IMR-90 (cell line): ENCODE data around the gene MRTFA. TPM values are rescaled to one million over a fixed set of nuclear protein-coding genes. Genes with fewer than 3 reads are reported as not detected.

Experiments used
- ATAC-seq: fragments of 200-7000 bp; cut with Tn5 transposase; 2 replicates; pipeline ENCODE4 v1.9.1; 2020; ENCODE audit warnings: low read depth, mild to moderate bottlenecking, moderate library complexity
- BruUV-seq: library from RNA; stranded (reverse); fragments of 400-500 nt; replicated peaks from 2 replicates; lab custom pipeline; 2021; lab: Mats Ljungman, UMichigan
- CTCF ChIA-PET: fragments of 300-600 bp; formaldehyde crosslinking; extraction: SDS; loops from one replicate; lab custom pipeline; 2021; ENCODE audit warnings: antibody characterized with exemption; lab: Yijun Ruan, JAX
- POLR2A ChIA-PET: fragments of 300-600 bp; sonication (Branson Sonifier 250); formaldehyde crosslinking; loops from one replicate; lab custom pipeline; 2022; ENCODE audit warnings: antibody characterized with exemption; ENCODE audit not compliant: unreplicated experiment; lab: Charles Lee
- DNase-seq: peaks from one replicate; pipeline ENCODE4 v3.0.0; 2013
- H2AFZ ChIP-seq: replicated peaks from 2 replicates; pipeline ENCODE3; 2013; ENCODE audit warnings: low read length, mild to moderate bottlenecking; ENCODE audit not compliant: poor library complexity
- H2AK5ac ChIP-seq: 2 replicates; pipeline ENCODE4 v1.6.1; 2013; ENCODE audit warnings: low read depth, low read length, inconsistent platforms
- H2AK9ac ChIP-seq: replicated peaks from 2 replicates; pipeline ENCODE3; 2013; ENCODE audit warnings: mild to moderate bottlenecking, low read depth, low read length, moderate library complexity; ENCODE audit not compliant: poor library complexity
- H2BK120ac ChIP-seq: 2 replicates; pipeline ENCODE4 v1.6.1; 2013; ENCODE audit warnings: low read depth, low read length, inconsistent platforms
- H2BK15ac ChIP-seq: 3 replicates; pipeline ENCODE4 v1.6.1; 2013; ENCODE audit warnings: low read depth, low read length, inconsistent platforms
- H2BK20ac ChIP-seq: 2 replicates; pipeline ENCODE4 v1.6.1; 2013; ENCODE audit warnings: low read depth, mild to moderate bottlenecking, inconsistent platforms, low read length, moderate library complexity
- H2BK5ac ChIP-seq: 2 replicates; pipeline ENCODE4 v1.6.1; 2013; ENCODE audit warnings: mild to moderate bottlenecking, low read depth, low read length, inconsistent platforms; ENCODE audit not compliant: poor library complexity, severe bottlenecking
- H3K14ac ChIP-seq: replicated peaks from 2 replicates; pipeline ENCODE4 v1.6.1; 2013; ENCODE audit warnings: low read depth, low read length, inconsistent platforms
- H3K18ac ChIP-seq: 2 replicates; pipeline ENCODE4 v1.6.1; 2013; ENCODE audit warnings: low read depth, low read length, control low read depth
- H3K23ac ChIP-seq: 2 replicates; pipeline ENCODE4 v1.6.1; 2013; ENCODE audit warnings: low read depth, low read length, inconsistent platforms
- H3K27ac ChIP-seq: 2 replicates; pipeline ENCODE4 v1.5.1; 2013; ENCODE audit warnings: mild to moderate bottlenecking, control low read depth, low read length; ENCODE audit not compliant: insufficient read depth
- H3K27me3 ChIP-seq: 2 replicates; pipeline ENCODE4 v1.6.1; 2013; ENCODE audit warnings: low read length; ENCODE audit not compliant: control insufficient read depth, insufficient read depth
- H3K36me3 ChIP-seq: 2 replicates; pipeline ENCODE4 v1.6.1; 2013; ENCODE audit warnings: low read length, mixed read lengths; ENCODE audit not compliant: control insufficient read depth, insufficient read depth
- H3K4ac ChIP-seq: 2 replicates; pipeline ENCODE4 v1.6.1; 2013; ENCODE audit warnings: low read depth, low read length, inconsistent platforms
- H3K4me1 ChIP-seq: 2 replicates; pipeline ENCODE4 v1.6.1; 2013; ENCODE audit warnings: low read length, mixed read lengths; ENCODE audit not compliant: control insufficient read depth, insufficient read depth
- H3K4me2 ChIP-seq: 2 replicates; pipeline ENCODE4 v1.6.1; 2013; ENCODE audit warnings: low read depth, mild to moderate bottlenecking, control low read depth, low read length, moderate library complexity
- H3K4me3 ChIP-seq: 2 replicates; pipeline ENCODE4 v1.5.1; 2013; ENCODE audit warnings: low read depth, mild to moderate bottlenecking, control low read depth, low read length, moderate library complexity; ENCODE audit not compliant: insufficient read depth
- H3K56ac ChIP-seq: 2 replicates; pipeline ENCODE4 v1.6.1; 2013; ENCODE audit warnings: low read length, inconsistent platforms; ENCODE audit not compliant: insufficient read depth; ENCODE audit errors: extremely low read depth
- H3K79me1 ChIP-seq, 2 experiments: 2 replicates each; pipeline ENCODE4 v1.6.1; 2013; ENCODE audit warnings: low read length in 2 of 2, inconsistent platforms in 1 of 2, low read depth in 1 of 2
- H3K9ac ChIP-seq: 2 replicates; pipeline ENCODE4 v1.6.1; 2013; ENCODE audit warnings: low read depth, low read length, control low read depth
- H3K9me1 ChIP-seq: 2 replicates; pipeline ENCODE4 v1.6.1; 2013; ENCODE audit warnings: low read length, inconsistent platforms; ENCODE audit not compliant: insufficient read depth
- H3K9me3 ChIP-seq: 2 replicates; pipeline ENCODE4 v1.6.1; 2013; ENCODE audit warnings: low read length; ENCODE audit not compliant: control insufficient read depth, insufficient read depth
- H4K20me1 ChIP-seq: 2 replicates; pipeline ENCODE4 v1.6.1; 2013; ENCODE audit warnings: low read length, inconsistent platforms; ENCODE audit not compliant: insufficient read depth
- H4K5ac ChIP-seq: 2 replicates; pipeline ENCODE4 v1.6.1; 2013; ENCODE audit warnings: mild to moderate bottlenecking, low read depth, low read length, control low read depth
- H4K8ac ChIP-seq, 2 experiments: 2 replicates each; pipeline ENCODE4 v1.6.1; 2013; ENCODE audit warnings: low read depth in 2 of 2, low read length in 2 of 2, control low read depth in 1 of 2, inconsistent platforms in 1 of 2
- H4K91ac ChIP-seq: 2 replicates; pipeline ENCODE4 v1.6.1; 2013; ENCODE audit warnings: low read depth, low read length, inconsistent platforms; ENCODE audit not compliant: insufficient read depth
- BHLHE40 ChIP-seq: fragments of 150-350 bp; IDR thresholded peaks from 2 replicates; pipeline ENCODE4 v1.6.1; 2016; ENCODE audit warnings: mild to moderate bottlenecking, low read depth, low read length
- CEBPB ChIP-seq: IDR thresholded peaks from 2 replicates; pipeline ENCODE4 v1.6.1; 2012; ENCODE audit warnings: low read depth, low read length, improper control_type of control experiment
- CHD1 ChIP-seq: IDR thresholded peaks from 2 replicates; pipeline ENCODE4 v1.6.1; 2012; ENCODE audit warnings: low read depth, low read length, improper control_type of control experiment
- FOS ChIP-seq: fragments of 150-350 bp; IDR thresholded peaks from 2 replicates; pipeline ENCODE4 v1.6.1; 2016; ENCODE audit warnings: low read depth, low read length
- MAFK ChIP-seq: IDR thresholded peaks from 2 replicates; pipeline ENCODE4 v1.6.1; 2012; ENCODE audit warnings: low read depth, low read length, improper control_type of control experiment
- NFE2L2 ChIP-seq: fragments of 150-350 bp; IDR thresholded peaks from 2 replicates; pipeline ENCODE4 v1.6.1; 2016; ENCODE audit warnings: low read depth, mild to moderate bottlenecking, low read length
- POLR2A ChIP-seq: IDR thresholded peaks from 2 replicates; pipeline ENCODE4 v1.6.1; 2012; ENCODE audit warnings: mild to moderate bottlenecking, low read depth, low read length
- RAD21 ChIP-seq: IDR thresholded peaks from 2 replicates; pipeline ENCODE4 v1.6.1; 2012; ENCODE audit warnings: low read length, improper control_type of control experiment
- RCOR1 ChIP-seq: IDR thresholded peaks from 2 replicates; pipeline ENCODE4 v1.6.1; 2012; ENCODE audit warnings: mild to moderate bottlenecking, low read length, improper control_type of control experiment; ENCODE audit not compliant: insufficient replicate concordance
- RFX5 ChIP-seq: IDR thresholded peaks from 2 replicates; pipeline ENCODE4 v1.8.0; 2012; ENCODE audit warnings: low read depth, mild to moderate bottlenecking, low read length, moderate library complexity
- SMC3 ChIP-seq: fragments of 150-350 bp; IDR thresholded peaks from 2 replicates; pipeline ENCODE4 v1.6.1; 2016; ENCODE audit warnings: low read depth, mild to moderate bottlenecking, antibody characterized with exemption, low read length, moderate library complexity
- WGBS, 2 experiments: methylation state at CpG; one replicate each; pipeline versions ENCODE4 v1.1.5 to v1.1.7; 2013; ENCODE audit warnings: missing lambda C conversion rate in 2 of 2; ENCODE audit not compliant: insufficient read length in 1 of 2; ENCODE audit errors: extremely low coverage in 2 of 2; 5-methylcytosine and 5-hydroxymethylcytosine counted together
- dilution Hi-C: fragments of 300-500 bp; cut with HindIII; formaldehyde crosslinking; loops from one replicate; pipeline ENCODE4 v1.14.3; 2018; ENCODE audit warnings: low sequenced_read_pairs; ENCODE audit not compliant: unreplicated experiment
- in situ Hi-C: fragments of 300-500 bp; cut with MboI; formaldehyde crosslinking; loops from 3 replicates; pipeline ENCODE4 v1.14.3; 2019; ENCODE audit warnings: low sequenced_read_pairs, inconsistent platforms, mixed read lengths
- intact Hi-C: fragments of 100-400 bp; cut with micrococcal nuclease; formaldehyde crosslinking; loops from 2 replicates; pipeline ENCODE4 v1.10.0; 2022
- polyA plus RNA-seq, 3 experiments: library from polyadenylated mRNA; depleted of rRNA; stranded (reverse); fragments of >200 nt; gene quantifications; 2 replicates each; pipeline ENCODE4 v1.2.3, GENCODE V29; 2012; ENCODE audit warnings: low replicate concordance in 1 of 3
- total RNA-seq: library from RNA; depleted of rRNA; stranded (reverse); fragments of >200 nt; gene quantifications from 2 replicates; pipeline ENCODE4 v1.2.3, GENCODE V29; 2012
- TF ChIP-seq, protein P1 (sequence below): fragments of 150-350 bp; IDR thresholded peaks from 2 replicates; pipeline ENCODE4 v1.6.1; 2016; ENCODE audit warnings: low read depth, mild to moderate bottlenecking, low read length, moderate library complexity, borderline replicate concordance
- TF ChIP-seq, protein P2 (sequence below): fragments of 150-350 bp; IDR thresholded peaks from 2 replicates; pipeline ENCODE4 v1.6.1; 2017; ENCODE audit warnings: mild to moderate bottlenecking, antibody characterized with exemption, low read length, low read depth

MRTFA gene
- total and polyA plus RNA-seq, 2 of the 4 experiments (the other 2 are of a cell fraction), result 12.5 to 17.2 TPM

DNA sequence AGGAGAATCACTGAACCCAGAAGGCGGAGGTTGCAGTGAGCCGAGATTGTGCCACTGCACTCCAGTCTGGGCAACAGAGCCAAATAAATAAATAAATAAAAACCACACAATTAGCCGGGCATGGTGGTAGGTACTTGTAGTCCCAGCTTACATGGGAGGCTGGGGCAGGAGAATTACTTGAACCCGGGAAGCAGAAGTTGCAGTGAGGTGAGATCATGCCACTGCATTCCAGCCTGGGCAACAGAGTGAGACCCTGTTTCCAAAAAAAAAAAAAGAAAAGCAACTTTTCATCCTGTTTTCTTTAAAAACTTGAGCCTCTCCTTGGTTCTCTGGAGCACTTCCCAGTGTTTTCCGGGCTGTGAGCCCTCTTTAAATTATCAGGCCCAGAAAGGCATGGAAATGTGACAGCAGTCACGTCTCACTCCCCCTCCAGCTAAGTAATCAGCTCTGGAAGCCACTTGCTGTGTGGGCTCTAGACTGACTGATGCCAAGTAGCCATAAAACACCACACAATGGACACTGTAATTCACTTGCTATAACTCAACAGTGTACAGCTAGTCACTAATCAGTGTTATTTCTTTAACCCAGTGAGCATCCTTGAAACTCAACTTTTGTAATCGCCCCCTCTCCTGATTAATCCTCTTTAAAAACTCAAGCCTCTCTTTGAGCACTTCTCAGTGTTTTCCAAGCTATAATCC is 29.8 kb upstream of the MRTFA start:
- no peaks in the 10 kb centered on the region for H3K9me3 ChIP-seq
- no peaks in the 10 kb centered on the region for H3K79me1 ChIP-seq
- peak overlapping the region; percentile 7 to 40; a peak in 2 of 4 replicates for H4K8ac ChIP-seq
- peaks cover 4% of the 10 kb centered on the region; the same call in 1 of the 2 replicates for H3K9me1 ChIP-seq
- H3K56ac ChIP-seq, result no peak overlapping the region
- no peak overlapping the region; the same call in 1 of the 2 replicates for H3K9ac ChIP-seq
- BruUV-seq, result no TSS peak
- peak overlapping the region; percentile 45; the same call in 1 of the 2 replicates for H3K27ac ChIP-seq
- POLR2A ChIA-PET, result no interaction called here
- H3K23ac ChIP-seq, result no peak overlapping the region
- DNase-seq (peak; percentile 53), ATAC-seq (no peak)
- dilution Hi-C loops, result no loop called here
- H2AK9ac ChIP-seq, result no peak overlapping the region
- H4K20me1 ChIP-seq, result no peaks in the 10 kb centered on the region
- in situ Hi-C loops, result no loop called here
- peaks cover 17% of the 10 kb centered on the region for H3K4me1 ChIP-seq
- no peak overlapping the region for H3K4me3 ChIP-seq
- H2BK5ac ChIP-seq, result peak overlapping the region; percentile 53
- peak overlapping the region; percentile 57 for H3K18ac ChIP-seq
- H2BK120ac ChIP-seq, result no peak overlapping the region
- 43% methylated on average over 1 of the region's 7 CpGs; no CpG with 5 or more reads in 1 of the 2 experiments for WGBS, 2 experiments
- no peaks in the 10 kb centered on the region for H3K27me3 ChIP-seq
- H4K5ac ChIP-seq, result peak overlapping the region; percentile 46; the same call in 1 of the 2 replicates
- no peak overlapping the region for H2AK5ac ChIP-seq
- H2BK15ac ChIP-seq, result peak overlapping the region; percentile 26; the same call in 1 of the 3 replicates
- H3K4me2 ChIP-seq, result no peak overlapping the region
- H3K36me3 ChIP-seq, result no peaks in the 10 kb centered on the region
- H3K4ac ChIP-seq, result no peak overlapping the region
- no peak for TF ChIP-seq RAD21
- TF ChIP-seq RCOR1, result no peak
- TF ChIP-seq MAFK, result no peak
- TF ChIP-seq RFX5, result no peak
- no peak for TF ChIP-seq SMC3
- TF ChIP-seq, protein P1, sequence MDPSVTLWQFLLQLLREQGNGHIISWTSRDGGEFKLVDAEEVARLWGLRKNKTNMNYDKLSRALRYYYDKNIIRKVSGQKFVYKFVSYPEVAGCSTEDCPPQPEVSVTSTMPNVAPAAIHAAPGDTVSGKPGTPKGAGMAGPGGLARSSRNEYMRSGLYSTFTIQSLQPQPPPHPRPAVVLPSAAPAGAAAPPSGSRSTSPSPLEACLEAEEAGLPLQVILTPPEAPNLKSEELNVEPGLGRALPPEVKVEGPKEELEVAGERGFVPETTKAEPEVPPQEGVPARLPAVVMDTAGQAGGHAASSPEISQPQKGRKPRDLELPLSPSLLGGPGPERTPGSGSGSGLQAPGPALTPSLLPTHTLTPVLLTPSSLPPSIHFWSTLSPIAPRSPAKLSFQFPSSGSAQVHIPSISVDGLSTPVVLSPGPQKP, result no peak
- no peak for TF ChIP-seq CEBPB
- no peak for TF ChIP-seq POLR2A
- no peak for TF ChIP-seq BHLHE40
- TF ChIP-seq, protein P2, sequence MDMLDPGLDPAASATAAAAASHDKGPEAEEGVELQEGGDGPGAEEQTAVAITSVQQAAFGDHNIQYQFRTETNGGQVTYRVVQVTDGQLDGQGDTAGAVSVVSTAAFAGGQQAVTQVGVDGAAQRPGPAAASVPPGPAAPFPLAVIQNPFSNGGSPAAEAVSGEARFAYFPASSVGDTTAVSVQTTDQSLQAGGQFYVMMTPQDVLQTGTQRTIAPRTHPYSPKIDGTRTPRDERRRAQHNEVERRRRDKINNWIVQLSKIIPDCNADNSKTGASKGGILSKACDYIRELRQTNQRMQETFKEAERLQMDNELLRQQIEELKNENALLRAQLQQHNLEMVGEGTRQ, result no peak
- TF ChIP-seq CHD1, result no peak
- TF ChIP-seq FOS, result no peak
- no peak for TF ChIP-seq NFE2L2
- no peak overlapping the region for H2BK20ac ChIP-seq
- CTCF ChIA-PET, result no interaction called here
- no peak overlapping the region for H3K14ac ChIP-seq
- intact Hi-C loops, result no loop called here
- no peak overlapping the region for H2AFZ ChIP-seq
- H4K91ac ChIP-seq, result no peak overlapping the region
